Left ventricle myocardium inferior (tissue), 1 donor: ENCODE data around the gene VHLL. TPM values are rescaled to one million over a fixed set of nuclear protein-coding genes. Genes with fewer than 3 reads are reported as not detected.
"Not testable (repeated sequence)": the region's sequence is repeated elsewhere in the genome, so short reads cannot be mapped to it uniquely, and the experiment has no call there.

Source experiments
- DNase-seq: peaks from one replicate; pipeline ENCODE4 v3.0.0-alpha.2; 2020
- H3K27ac ChIP-seq: fragments of 200-600 bp; replicated peaks from 2 replicates; pipeline ENCODE4 v1.8.0; 2021
- H3K27me3 ChIP-seq: fragments of 200-600 bp; 2 replicates; pipeline ENCODE4 v1.8.0; 2021; ENCODE audit warnings: low read depth
- H3K36me3 ChIP-seq: fragments of 200-600 bp; 2 replicates; pipeline ENCODE4 v1.8.0; 2021
- H3K4me1 ChIP-seq: fragments of 200-600 bp; 2 replicates; pipeline ENCODE4 v1.8.0; 2021
- H3K4me3 ChIP-seq: fragments of 200-600 bp; 2 replicates; pipeline ENCODE4 v1.8.0; 2021; ENCODE audit warnings: mild to moderate bottlenecking, moderate library complexity
- H3K9me3 ChIP-seq: fragments of 200-600 bp; replicated peaks from 2 replicates; pipeline ENCODE4 v1.8.0; 2021
- CTCF ChIP-seq: fragments of 200-600 bp; IDR thresholded peaks from 2 replicates; pipeline ENCODE4 v1.8.0; 2021; ENCODE audit warnings: antibody characterized with exemption, mild to moderate bottlenecking, borderline replicate concordance
- intact Hi-C: fragments of 100-400 bp; cut with micrococcal nuclease; formaldehyde crosslinking; loops from one replicate; pipeline ENCODE4 v1.11.0; 2022
- long read RNA-seq: library from polyadenylated mRNA; unstranded; transcript quantifications from one replicate; pipeline ENCODE4 v2.0.0, GENCODE V29; 2021
- total RNA-seq: library from RNA; stranded (reverse); fragmentation: NEBNext Ultra II Directional; extraction: Animal tissue kit (Norgen Biotek cat#: 25700); gene quantifications from one replicate; pipeline ENCODE4 v1.2.1, GENCODE V29; 2021
- donor health status: DM: no; HTN: yes; CAD: no; lungs with severe emphysema.

The VHLL gene
- total RNA-seq, result not detected
- long read RNA-seq, result 0 reads

DNA sequence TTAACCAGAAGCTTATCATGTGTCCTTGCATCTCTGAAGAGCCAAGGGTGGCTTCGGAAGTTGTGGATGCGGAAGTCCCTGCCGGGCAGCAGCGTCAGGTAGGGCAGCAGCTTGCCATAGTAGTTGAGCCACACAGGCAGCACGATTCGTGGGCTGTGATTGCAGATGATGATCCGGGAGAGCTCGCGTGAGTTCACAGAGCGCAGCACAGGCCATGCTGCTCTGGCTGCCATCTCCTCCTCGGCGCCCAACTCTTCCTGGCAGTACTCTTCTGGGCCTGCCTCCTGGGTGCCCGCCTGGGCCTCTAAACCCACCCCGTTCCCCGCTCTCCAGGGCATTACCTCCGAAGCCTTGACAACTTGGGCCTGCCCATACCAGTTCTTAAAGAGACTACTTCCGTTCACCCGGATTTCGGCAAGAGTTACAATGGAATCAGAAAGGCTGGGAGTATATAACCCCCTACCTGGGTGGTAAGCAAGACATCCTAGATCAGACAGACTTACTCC is at the start of gene VHLL:
Gene VHLL (minus strand): TSS at position 456 of the 506 bp plus-strand sequence. CDS start 118 bp downstream, at position 338.
- Histone ChIP-seq H3K36me3 (no peaks in the 10 kb centered on the region), H3K4me3 (no peak within 1 kb of the TSS), H3K9me3 (no peaks in the 10 kb centered on the region), H3K4me1 (peaks cover 18% of the 10 kb centered on the region), H3K27me3 (no peaks in the 10 kb centered on the region), H3K27ac (no peak within 1 kb of the TSS)
- no peak for DNase-seq
- intact Hi-C loops, result no loop called here
- no peak for TF ChIP-seq CTCF

DNA sequence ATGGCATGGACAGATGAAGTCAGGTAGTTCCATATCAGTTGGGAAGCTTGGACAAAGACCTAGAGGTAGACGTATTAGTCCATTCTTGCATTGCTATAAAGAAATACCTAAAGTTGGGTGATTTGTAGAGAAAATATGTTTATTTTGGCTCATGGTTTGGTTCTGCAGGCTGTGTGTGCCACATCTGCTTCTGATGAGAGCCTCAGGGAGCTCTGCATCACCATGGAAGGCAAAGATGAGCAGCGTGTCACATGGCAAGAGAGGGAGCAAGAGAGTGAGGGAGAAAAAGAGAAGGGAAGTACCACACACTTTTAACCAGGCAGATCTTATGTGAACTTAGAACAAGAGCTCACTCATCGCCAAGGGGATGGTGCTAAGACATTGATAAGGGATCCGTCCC is 48.2 kb upstream of the VHLL start:
- no peak for TF ChIP-seq CTCF
- Histone ChIP-seq H3K36me3 (no peaks in the 10 kb centered on the region), H3K4me3 (no peak overlapping the region)

GRCh38 chr1:156346636-156347035 is 47.5 kb upstream of the VHLL start:
- H3K9me3 ChIP-seq, result no peaks in the 10 kb centered on the region
- H3K36me3 ChIP-seq, result no peaks in the 10 kb centered on the region
- intact Hi-C loops, result no loop called here
- no peak for TF ChIP-seq CTCF
- no peak overlapping the region for H3K27ac ChIP-seq
- H3K27me3 ChIP-seq, result peaks cover 41% of the 10 kb centered on the region
- H3K4me1 ChIP-seq, result no peaks in the 10 kb centered on the region
- no peak overlapping the region for H3K4me3 ChIP-seq
- DNase-seq, result no peak

More for the DNA sequence above, 48.2 kb upstream of the VHLL start:
- intact Hi-C loops, result no loop called here
- no peak overlapping the region for H3K27ac ChIP-seq
- no peak for DNase-seq
- H3K9me3 ChIP-seq, result no peaks in the 10 kb centered on the region
- H3K4me1 ChIP-seq, result no peaks in the 10 kb centered on the region
- H3K27me3 ChIP-seq, result peaks cover 48% of the 10 kb centered on the region

DNA sequence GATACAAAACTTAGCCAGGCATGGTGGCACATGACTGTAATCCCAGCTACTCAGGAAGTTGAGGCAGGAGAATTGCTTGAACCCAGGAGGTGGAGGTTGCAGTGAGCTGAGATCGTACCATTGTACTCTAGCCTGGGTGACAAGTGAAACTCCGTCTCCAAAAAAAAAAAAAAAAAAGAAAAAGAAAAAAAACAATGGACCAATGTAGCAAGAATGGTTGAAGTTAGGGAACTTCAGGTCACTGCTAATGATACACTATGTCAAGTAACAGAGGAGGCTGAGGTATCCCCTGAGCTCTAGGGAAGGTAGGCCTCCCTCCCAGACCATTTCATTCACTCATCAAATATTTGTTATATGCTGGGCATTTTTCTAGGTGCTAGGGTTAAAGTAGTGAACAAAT is 46.9 kb upstream of the VHLL start:
- DNase-seq, H3K9me3 ChIP-seq, intact Hi-C loops, H3K4me1 ChIP-seq, H3K4me3 ChIP-seq, H3K36me3 ChIP-seq, H3K27ac ChIP-seq: not testable (repeated sequence)
- peaks cover 39% of the 10 kb centered on the region for H3K27me3 ChIP-seq

GRCh38 chr1:156344409-156344808 is 45.3 kb upstream of the VHLL start:
- intact Hi-C loops, result no loop called here
- H3K27ac ChIP-seq, result no peak overlapping the region
- no peaks in the 10 kb centered on the region for H3K4me1 ChIP-seq
- H3K36me3 ChIP-seq, result no peaks in the 10 kb centered on the region
- no peaks in the 10 kb centered on the region for H3K9me3 ChIP-seq
- no peak for DNase-seq
- no peak overlapping the region for H3K4me3 ChIP-seq
- H3K27me3 ChIP-seq, result peaks cover 33% of the 10 kb centered on the region
- no peak for TF ChIP-seq CTCF

- Histone ChIP-seq H3K4me3 (no peak overlapping the region), H3K27me3 (peaks cover 25% of the 10 kb centered on the region), H3K27ac (no peak overlapping the region), H3K9me3 (no peaks in the 10 kb centered on the region), H3K36me3 (no peaks in the 10 kb centered on the region), H3K4me1 (peaks cover 6% of the 10 kb centered on the region)
- no peak for TF ChIP-seq CTCF
- DNase-seq, result no peak
- intact Hi-C loops, result no loop called here
Measured at GRCh38 chr1:156342166-156342955, 43.3 kb upstream of the VHLL start.
